Kidney epithelial cell (primary cell): ENCODE results near the gene FRMPD2. TPM values are rescaled to one million over a fixed set of nuclear protein-coding genes. Genes with fewer than 3 reads are reported as not detected.

ENCODE experiments used
- DNase-seq: peaks from one replicate; pipeline ENCODE4 v3.0.0-alpha.2; 2010; ENCODE audit warnings: low read depth
- H3K27me3 ChIP-seq: 2 replicates; pipeline ENCODE4 v1.6.0; 2011; ENCODE audit warnings: low read length; ENCODE audit not compliant: control insufficient read depth, insufficient read depth
- H3K36me3 ChIP-seq: 2 replicates; pipeline ENCODE4 v1.5.1; 2011; ENCODE audit warnings: low read length; ENCODE audit not compliant: control insufficient read depth, insufficient read depth
- H3K4me3 ChIP-seq: 2 replicates; pipeline ENCODE4 v1.5.1; 2011; ENCODE audit warnings: low read depth, mild to moderate bottlenecking, control low read depth, low read length
- CTCF ChIP-seq: IDR thresholded peaks from 2 replicates; pipeline ENCODE4 v1.5.1; 2011; ENCODE audit warnings: mild to moderate bottlenecking, moderate library complexity, low read length, control low read depth, inconsistent platforms; ENCODE audit not compliant: insufficient read depth, poor library complexity, severe bottlenecking
- total RNA-seq: library from RNA; depleted of rRNA; stranded (reverse); fragments of >200 nt; gene quantifications from 2 replicates; pipeline ENCODE4 v1.2.3, GENCODE V29; 2015

FRMPD2 gene
- total RNA-seq = 0.41 and 0.42 TPM in 2 replicates

GRCh38 chr10:48274636-48275035 lies at the start of gene FRMPD2:
Gene FRMPD2, minus strand, starts transcription at chr10:48274696. Its CDS starts 129 bp downstream, at chr10:48274567.
- Histone ChIP-seq H3K27me3 (peaks cover 2% of the 10 kb centered on the region), H3K36me3 (no peaks in the 10 kb centered on the region), H3K4me3 (no peak within 1 kb of the TSS)
- no peak for TF ChIP-seq CTCF
- DNase-seq = no peak

GRCh38 chr10:48322017-48322416 lies 47.5 kb upstream of the FRMPD2 start:
- DNase-seq = no peak
- Histone ChIP-seq H3K4me3 (no peak overlapping the region), H3K27me3 (no peaks in the 10 kb centered on the region), H3K36me3 (no peaks in the 10 kb centered on the region)
- TF ChIP-seq CTCF = no peak

GRCh38 chr10:48317321-48317990 lies 43.0 kb upstream of the FRMPD2 start:
- DNase-seq = no peak
- TF ChIP-seq CTCF = no peak
- H3K27me3 ChIP-seq = no peaks in the 10 kb centered on the region
- H3K36me3 ChIP-seq = no peaks in the 10 kb centered on the region
- no peak overlapping the region for H3K4me3 ChIP-seq

GRCh38 chr10:48316236-48316635 lies 41.7 kb upstream of the FRMPD2 start:
- no peak for DNase-seq
- no peak for TF ChIP-seq CTCF
- Histone ChIP-seq H3K36me3 (no peaks in the 10 kb centered on the region), H3K27me3 (no peaks in the 10 kb centered on the region), H3K4me3 (no peak overlapping the region)

- no peak overlapping the region for H3K4me3 ChIP-seq
- no peaks in the 10 kb centered on the region for H3K27me3 ChIP-seq
- no peaks in the 10 kb centered on the region for H3K36me3 ChIP-seq
- TF ChIP-seq CTCF = no peak
- DNase-seq = no peak
Observed at GRCh38 chr10:48314107-48314506, 39.6 kb upstream of the FRMPD2 start.

GRCh38 chr10:48309711-48310226 lies 35.3 kb upstream of the FRMPD2 start:
- Histone ChIP-seq H3K4me3 (no peak overlapping the region), H3K36me3 (no peaks in the 10 kb centered on the region), H3K27me3 (no peaks in the 10 kb centered on the region)
- peak; percentile 19 for TF ChIP-seq CTCF
- DNase-seq = peak; percentile 75
